ENCODE measurements around the gene B4GALNT2.

- TF ChIP-seq CTCF (IDR thresholded peaks at IDR 0.05) (no peak), CEBPB (IDR thresholded peaks at IDR 0.05) (no peak), KDM5A (IDR thresholded peaks at IDR 0.05) (no peak), ZFP36 (IDR thresholded peaks at IDR 0.05; ENCODE audit: borderline replicate concordance, partially characterized antibody) (no peak), RAD21 (conservative IDR thresholded peaks at IDR 0.05 in 1 of 2, IDR thresholded peaks at IDR 0.05 in 1 of 2) (no peak), HMGXB4 (CRISPR knock-in tag; IDR thresholded peaks at IDR 0.05; ENCODE audit: borderline replicate concordance) (no peak), POLR2A (IDR thresholded peaks at IDR 0.05; ENCODE audit: low read length) (no peak)
These were observed 9.5 kb upstream of the B4GALNT2 start for GRCh38 chr17:49123061-49123460.

Measured in A549 (cell line).